ENCODE results near the gene SPAG6.

DNA sequence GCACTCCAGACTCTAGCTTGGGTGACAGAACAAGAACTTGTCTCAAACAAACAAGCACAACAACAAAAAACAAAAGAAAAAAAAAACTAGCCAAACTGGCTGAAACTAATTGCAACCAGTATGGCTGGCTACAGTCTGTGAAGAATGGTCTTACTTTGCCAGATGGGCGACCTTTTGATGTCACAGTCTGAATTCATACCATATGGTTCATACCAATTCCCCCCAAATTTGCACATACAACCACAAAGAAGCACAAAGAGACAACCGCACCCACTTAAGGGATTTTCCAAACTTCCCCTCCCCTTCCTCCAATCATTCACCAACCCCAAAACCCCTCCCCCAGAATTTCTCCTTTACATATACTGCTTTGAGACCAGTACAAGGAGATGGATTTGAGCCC is 114.2 kb downstream of the SPAG6 start:
- TF ChIP-seq CTCF (conservative IDR thresholded peaks at IDR 0.05) (no peak), EZH2 (IDR thresholded peaks at IDR 0.05; ENCODE audit: low read depth) (no peak)
